Measurements from ENCODE around the gene CHMP4A.

DNA sequence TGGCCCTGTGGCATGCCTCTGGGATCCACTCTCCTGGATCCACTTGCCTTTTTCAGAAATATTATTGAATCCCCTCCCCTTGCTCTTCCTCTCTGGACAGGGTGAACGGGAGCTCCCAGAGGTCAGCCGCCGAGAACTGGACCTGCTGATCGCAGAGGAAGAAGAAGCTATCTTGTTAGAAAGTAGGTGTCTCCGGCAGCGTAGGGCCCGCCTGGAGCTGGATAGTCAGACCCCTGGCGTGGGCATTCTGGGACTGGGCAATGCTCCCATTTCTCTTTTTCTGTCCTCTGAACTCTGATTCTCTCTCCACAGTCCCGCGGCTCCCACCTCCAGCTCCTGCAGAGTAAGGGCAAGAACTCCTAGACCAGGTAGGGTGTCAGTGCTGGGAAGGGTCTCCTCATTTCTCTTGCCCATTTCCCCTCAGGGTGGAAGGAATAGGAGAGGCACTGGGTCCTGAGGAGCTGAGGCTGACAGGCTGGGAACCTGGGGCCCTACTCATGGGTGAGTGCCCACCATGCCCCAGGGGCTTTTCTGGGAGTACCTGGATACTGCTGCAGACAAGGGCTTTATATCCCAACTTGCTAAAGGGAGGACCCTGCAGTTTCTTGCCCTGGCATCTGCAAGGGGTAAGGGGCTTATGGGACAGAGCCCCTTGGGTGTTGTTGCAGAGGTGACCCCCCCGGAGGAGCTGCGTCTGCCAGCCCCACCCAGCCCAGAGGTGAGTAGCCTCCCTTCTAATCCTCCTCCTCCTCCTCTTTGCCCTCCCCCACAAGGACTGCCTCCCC, 36.1 kb downstream of the CHMP4A start:
- TF ChIP-seq SIN3A (IDR thresholded peaks at IDR 0.05; ENCODE audit: borderline replicate concordance in 2 of 2, control insufficient read depth in 1 of 2, low read depth in 2 of 2, low read length in 2 of 2) = no peak
- TF ChIP-seq HBP1 (CRISPR knock-in tag; IDR thresholded peaks at IDR 0.05) = no peak
- TF ChIP-seq, protein P1, sequence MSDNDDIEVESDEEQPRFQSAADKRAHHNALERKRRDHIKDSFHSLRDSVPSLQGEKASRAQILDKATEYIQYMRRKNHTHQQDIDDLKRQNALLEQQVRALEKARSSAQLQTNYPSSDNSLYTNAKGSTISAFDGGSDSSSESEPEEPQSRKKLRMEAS (CRISPR knock-in tag; IDR thresholded peaks at IDR 0.05) = no peak
- TF ChIP-seq CHD1 (IDR thresholded peaks at IDR 0.05; ENCODE audit: low read length) = no peak
- no peak for TF ChIP-seq ZNF24 (IDR thresholded peaks at IDR 0.05)
- no peak for TF ChIP-seq RBM14 (IDR thresholded peaks at IDR 0.05; ENCODE audit: borderline replicate concordance, insufficient read depth, low read depth, low read length)

Data from K562 (cell line).